Mesenchymal stem cell (in vitro differentiated cells and primary cell): Measurements from ENCODE around the gene FKTN. TPM values are rescaled to one million over a fixed set of nuclear protein-coding genes. Genes with fewer than 3 reads are reported as not detected.

Source experiments
- DNase-seq: peaks from one replicate; pipeline ENCODE4 v3.0.0-alpha.2; 2013
- H2AFZ ChIP-seq: one replicate; pipeline ENCODE4 v1.6.1; 2013; ENCODE audit warnings: low read depth, mild to moderate bottlenecking, control low read depth, inconsistent platforms, low read length, moderate library complexity
- H2AK5ac ChIP-seq: 2 replicates; pipeline ENCODE4 v1.6.1; 2013; ENCODE audit warnings: low read length, moderate library complexity, mild to moderate bottlenecking, inconsistent platforms; ENCODE audit not compliant: severe bottlenecking
- H2BK120ac ChIP-seq: one replicate; pipeline ENCODE4 v1.6.1; 2013; ENCODE audit warnings: low read depth, mild to moderate bottlenecking, inconsistent platforms, low read length, moderate library complexity
- H2BK12ac ChIP-seq, 2 experiments: one replicate each; pipeline ENCODE4 v1.6.1; 2013; ENCODE audit warnings: inconsistent platforms in 2 of 2, low read length in 2 of 2, mild to moderate bottlenecking in 2 of 2, moderate library complexity in 2 of 2, control low read depth in 1 of 2
- H2BK15ac ChIP-seq: one replicate; pipeline ENCODE4 v1.6.1; 2013; ENCODE audit warnings: mild to moderate bottlenecking, low read depth, inconsistent platforms; ENCODE audit not compliant: poor library complexity, severe bottlenecking
- H2BK5ac ChIP-seq: 2 replicates; pipeline ENCODE4 v1.6.1; 2013; ENCODE audit warnings: low read depth, mild to moderate bottlenecking, low read length, control low read depth, inconsistent platforms; ENCODE audit not compliant: poor library complexity, severe bottlenecking
- H3K14ac ChIP-seq, 2 experiments: one replicate each; pipeline ENCODE4 v1.6.1; 2013; ENCODE audit warnings: inconsistent platforms in 2 of 2, low read length in 2 of 2, control low read depth in 1 of 2, mild to moderate bottlenecking in 1 of 2, moderate library complexity in 1 of 2
- H3K18ac ChIP-seq, 2 experiments: one replicate each; pipeline ENCODE4 v1.6.1; 2013; ENCODE audit warnings: inconsistent platforms in 2 of 2, low read length in 2 of 2, control low read depth in 1 of 2, low read depth in 1 of 2, mild to moderate bottlenecking in 1 of 2
- H3K23ac ChIP-seq, 2 experiments: one replicate each; pipeline ENCODE4 v1.6.1; 2013; ENCODE audit warnings: inconsistent platforms in 2 of 2, low read length in 2 of 2, mild to moderate bottlenecking in 2 of 2, moderate library complexity in 2 of 2, control low read depth in 1 of 2
- H3K27ac ChIP-seq: 2 replicates; pipeline ENCODE4 v1.5.1; 2013; ENCODE audit warnings: mild to moderate bottlenecking, moderate library complexity, low read length, control low read depth, inconsistent platforms; ENCODE audit not compliant: poor library complexity, severe bottlenecking
- H3K27me3 ChIP-seq, 2 experiments: 2 replicates each; pipeline versions ENCODE4 v1.6.1 to v1.7.0; 2013; ENCODE audit warnings: low read length in 2 of 2, mild to moderate bottlenecking in 2 of 2, moderate library complexity in 2 of 2, control low read depth in 1 of 2, inconsistent platforms in 1 of 2; ENCODE audit not compliant: control insufficient read depth in 1 of 2, insufficient read depth in 1 of 2
- H3K36me3 ChIP-seq, 2 experiments: 2 replicates each; pipeline versions ENCODE4 v1.6.1 to v1.7.0; 2013; ENCODE audit warnings: low read length in 2 of 2, control low read depth in 1 of 2, inconsistent platforms in 1 of 2, low read depth in 1 of 2, mild to moderate bottlenecking in 1 of 2; ENCODE audit not compliant: insufficient read depth in 2 of 2, control insufficient read depth in 1 of 2
- H3K4ac ChIP-seq, 2 experiments: one replicate each; pipeline ENCODE4 v1.6.1; 2013; ENCODE audit warnings: inconsistent platforms in 2 of 2, low read length in 2 of 2, mild to moderate bottlenecking in 2 of 2, moderate library complexity in 2 of 2, control low read depth in 1 of 2, low read depth in 1 of 2
- H3K4me1 ChIP-seq: 2 replicates; pipeline ENCODE4 v1.6.1; 2013; ENCODE audit warnings: low read depth, low read length, control low read depth; ENCODE audit not compliant: control insufficient read depth, insufficient read depth
- H3K4me2 ChIP-seq: 2 replicates; pipeline ENCODE4 v1.6.1; 2013; ENCODE audit warnings: low read length, mild to moderate bottlenecking, inconsistent platforms; ENCODE audit not compliant: poor library complexity, severe bottlenecking
- H3K4me3 ChIP-seq, 2 experiments: 2 replicates each; pipeline versions ENCODE4 v1.5.1 to v1.7.0; 2013; ENCODE audit warnings: low read length in 2 of 2, mild to moderate bottlenecking in 2 of 2, control low read depth in 1 of 2, low read depth in 1 of 2; ENCODE audit not compliant: insufficient read depth in 1 of 2
- H3K79me1 ChIP-seq: replicated peaks from 2 replicates; pipeline ENCODE4 v1.6.1; 2013; ENCODE audit warnings: mild to moderate bottlenecking, control low read depth, low read length, inconsistent platforms; ENCODE audit not compliant: poor library complexity, severe bottlenecking
- H3K9ac ChIP-seq: 2 replicates; pipeline ENCODE4 v1.7.0; 2013; ENCODE audit warnings: mild to moderate bottlenecking, low read length, moderate library complexity
- H3K9me3 ChIP-seq: 2 replicates; pipeline ENCODE4 v1.7.0; 2013; ENCODE audit warnings: mild to moderate bottlenecking, low read length; ENCODE audit not compliant: control insufficient read depth
- H4K8ac ChIP-seq: one replicate; pipeline ENCODE4 v1.6.1; 2013; ENCODE audit warnings: inconsistent platforms, mild to moderate bottlenecking, low read length, moderate library complexity
- H4K91ac ChIP-seq: one replicate; pipeline ENCODE4 v1.6.1; 2013; ENCODE audit warnings: mild to moderate bottlenecking, low read length, inconsistent platforms
- WGBS: methylation state at CpG from one replicate; pipeline ENCODE4 v1.1.7; 2013; ENCODE audit warnings: mixed read lengths; 5-methylcytosine and 5-hydroxymethylcytosine counted together
- polyA plus RNA-seq, 2 experiments: library from polyadenylated mRNA; stranded (reverse); fragments of 200-250 nt; gene quantifications; one replicate each; pipeline ENCODE4 v1.2.3, GENCODE V29; 2013

FKTN gene
- 12.3 TPM for polyA plus RNA-seq (2013, experiment 1 of 2)
- polyA plus RNA-seq (2013, experiment 2 of 2), result 14.1 TPM

GRCh38 chr9:105557804-105558610, at the start of gene FKTN:
FKTN (plus strand) TSS chr9:105558131; CDS start chr9:105575033, 16,902 bp downstream.
- Histone ChIP-seq H2BK120ac (no peak within 1 kb of the TSS), H3K4me1 (no peaks in the 10 kb centered on the region), H4K8ac (peak within 1 kb of the TSS; percentile 94), H3K4ac (peak within 1 kb of the TSS in 1 of 2 experiments; percentile 65), H2BK12ac (no peak within 1 kb of the TSS), H3K4me2 (peak within 1 kb of the TSS; percentile 87), H3K18ac (peak within 1 kb of the TSS; percentile 37 to 90), H3K23ac (no peak within 1 kb of the TSS), H3K27ac (peak within 1 kb of the TSS; percentile 46), H3K9ac (peak within 1 kb of the TSS; percentile 88), H3K4me3 (peak within 1 kb of the TSS; percentile 88 to 99), H3K14ac (peak within 1 kb of the TSS in 1 of 2 experiments; percentile 37), H3K9me3 (no peaks in the 10 kb centered on the region), H2BK15ac (no peak within 1 kb of the TSS), H3K27me3 (no peaks in the 10 kb centered on the region), H3K36me3 (peaks cover 4 to 6% of the 10 kb centered on the region in 2 experiments), H2AFZ (peak within 1 kb of the TSS; percentile 90), H2BK5ac (no peak within 1 kb of the TSS), H4K91ac (no peak within 1 kb of the TSS), H3K79me1 (peaks cover 13% of the 10 kb centered on the region), H2AK5ac (no peak within 1 kb of the TSS)
- peak; percentile 91 for DNase-seq
- WGBS, result 3% methylated on average over 45 of the region's 49 CpGs

- H3K14ac ChIP-seq, result no peak overlapping the region
- no peaks in the 10 kb centered on the region for H3K79me1 ChIP-seq
- H3K23ac ChIP-seq, result no peak overlapping the region
- H4K8ac ChIP-seq, result no peak overlapping the region
- no CpG with 5 or more reads among the region's 2 CpGs for WGBS
- no peak overlapping the region for H2BK5ac ChIP-seq
- no peaks in the 10 kb centered on the region for H3K27me3 ChIP-seq
- H3K4ac ChIP-seq, result no peak overlapping the region
- no peak overlapping the region for H2BK120ac ChIP-seq
- no peak overlapping the region for H2BK15ac ChIP-seq
- no peak overlapping the region for H3K18ac ChIP-seq
- DNase-seq, result no peak
- H3K9ac ChIP-seq, result no peak overlapping the region
- no peak overlapping the region for H3K27ac ChIP-seq
- H3K9me3 ChIP-seq, result no peaks in the 10 kb centered on the region
- H3K4me2 ChIP-seq, result no peak overlapping the region
- H3K36me3 ChIP-seq, result peaks cover 0 to 27% of the 10 kb centered on the region in 2 experiments
- H3K4me3 ChIP-seq, result no peak overlapping the region
- H3K4me1 ChIP-seq, result no peaks in the 10 kb centered on the region
- no peak overlapping the region for H2BK12ac ChIP-seq
- no peak overlapping the region for H4K91ac ChIP-seq
- no peak overlapping the region for H2AK5ac ChIP-seq
- H2AFZ ChIP-seq, result no peak overlapping the region
Observed at GRCh38 chr9:105508530-105508929, 49.4 kb upstream of the FKTN start.

GRCh38 chr9:105510024-105510423, 47.9 kb upstream of the FKTN start:
- H2BK120ac ChIP-seq, result no peak overlapping the region
- H4K91ac ChIP-seq, result no peak overlapping the region
- H3K4me2 ChIP-seq, result no peak overlapping the region
- peaks cover 5 to 36% of the 10 kb centered on the region in 2 experiments for H3K36me3 ChIP-seq
- H3K27ac ChIP-seq, result peak overlapping the region; percentile 47
- H4K8ac ChIP-seq, result no peak overlapping the region
- H3K9me3 ChIP-seq, result no peaks in the 10 kb centered on the region
- H2BK5ac ChIP-seq, result no peak overlapping the region
- H2AFZ ChIP-seq, result no peak overlapping the region
- H3K4ac ChIP-seq, result no peak overlapping the region
- no peak overlapping the region for H3K18ac ChIP-seq
- no peak overlapping the region for H2BK12ac ChIP-seq
- H3K9ac ChIP-seq, result peak overlapping the region; percentile 3
- H3K4me1 ChIP-seq, result no peaks in the 10 kb centered on the region
- H2AK5ac ChIP-seq, result no peak overlapping the region
- H3K23ac ChIP-seq, result no peak overlapping the region
- no peak overlapping the region for H3K4me3 ChIP-seq
- WGBS, result 100% methylated on average over 1 of the region's 1 CpG
- H2BK15ac ChIP-seq, result no peak overlapping the region
- peak; percentile 76 for DNase-seq
- no peak overlapping the region for H3K14ac ChIP-seq
- H3K27me3 ChIP-seq, result no peaks in the 10 kb centered on the region
- peaks cover 4% of the 10 kb centered on the region for H3K79me1 ChIP-seq

GRCh38 chr9:105511446-105511845, 46.5 kb upstream of the FKTN start:
- no peaks in the 10 kb centered on the region for H3K4me1 ChIP-seq
- H3K9me3 ChIP-seq, result no peaks in the 10 kb centered on the region
- H4K91ac ChIP-seq, result no peak overlapping the region
- no peak overlapping the region for H3K4me3 ChIP-seq
- H2BK12ac ChIP-seq, result no peak overlapping the region
- peaks cover 12% of the 10 kb centered on the region for H3K79me1 ChIP-seq
- H3K27me3 ChIP-seq, result no peaks in the 10 kb centered on the region
- H2BK15ac ChIP-seq, result no peak overlapping the region
- DNase-seq, result no peak
- no peak overlapping the region for H3K27ac ChIP-seq
- H3K4me2 ChIP-seq, result no peak overlapping the region
- H3K9ac ChIP-seq, result no peak overlapping the region
- no peak overlapping the region for H2BK120ac ChIP-seq
- H4K8ac ChIP-seq, result no peak overlapping the region
- no peak overlapping the region for H3K4ac ChIP-seq
- no peak overlapping the region for H3K14ac ChIP-seq
- H3K18ac ChIP-seq, result no peak overlapping the region
- H2AFZ ChIP-seq, result no peak overlapping the region
- H2BK5ac ChIP-seq, result no peak overlapping the region
- peaks cover 19 to 48% of the 10 kb centered on the region in 2 experiments for H3K36me3 ChIP-seq
- H2AK5ac ChIP-seq, result no peak overlapping the region
- H3K23ac ChIP-seq, result no peak overlapping the region
